SKM-1 (cell line): ENCODE measurements around the gene CDC42BPB.

Experiments
- DNase-seq: peaks from one replicate; lab custom pipeline; 2025; ENCODE audit not compliant: unreplicated experiment; lab: John Stamatoyannopoulos, UW

CDC42BPB gene

DNA sequence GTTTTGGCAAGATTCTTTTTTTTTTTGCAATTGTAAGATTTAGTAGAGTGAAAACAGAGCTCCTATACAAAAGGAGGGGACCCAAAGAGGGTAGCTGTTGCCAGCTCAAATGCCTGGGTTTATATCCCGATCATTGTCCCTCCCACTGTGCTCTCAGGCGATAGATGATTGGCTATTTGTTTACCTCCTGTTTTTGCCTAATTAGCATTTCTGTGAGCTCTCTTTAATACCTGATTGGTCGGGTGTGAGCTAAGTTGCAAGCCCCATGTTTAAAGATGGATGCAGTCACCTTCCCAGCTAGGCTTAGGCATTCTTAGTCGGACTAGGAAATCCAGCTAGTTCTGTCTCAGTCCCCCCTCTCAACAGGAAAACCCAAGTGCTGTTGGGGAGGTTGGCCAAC is 39.0 kb upstream of the CDC42BPB start:
- DNase-seq, result no peak

- DNase-seq, result no peak
Observed at GRCh38 chr14:103095210-103095778, 37.9 kb upstream of the CDC42BPB start.

GRCh38 chr14:103094406-103095209 is 37.3 kb upstream of the CDC42BPB start, which contains the start of gene EXOC3L4:
EXOC3L4 (plus strand) TSS chr14:103094725; CDS start chr14:103100220, 5,495 bp downstream.
- DNase-seq, result no peak

DNA sequence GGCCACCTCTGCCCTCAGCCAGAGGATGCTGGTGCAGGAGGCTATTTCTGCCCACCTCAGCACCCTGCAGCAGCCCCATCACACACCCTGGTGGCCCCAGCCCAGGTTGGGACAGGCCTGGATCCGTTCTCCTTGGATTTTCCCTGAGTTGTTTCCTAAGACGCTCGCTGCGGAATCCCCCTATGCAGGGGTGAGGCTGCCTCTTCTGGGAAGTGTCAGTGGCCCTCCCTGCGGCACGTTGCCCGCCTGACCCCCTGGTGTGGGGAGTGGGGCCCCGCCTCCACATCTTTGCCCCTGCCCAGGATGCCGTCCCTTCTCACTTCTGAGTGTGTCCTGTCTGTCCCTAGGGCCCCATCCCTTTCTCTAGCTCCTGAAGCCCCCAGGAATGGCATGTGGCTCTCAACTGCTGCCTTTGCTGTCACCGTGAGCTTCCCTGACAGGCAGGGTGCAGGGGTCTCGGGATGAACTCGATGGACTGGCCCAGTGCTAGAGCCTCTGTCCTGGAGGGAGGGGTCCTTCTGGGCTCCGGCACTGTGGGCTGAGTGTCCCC is 36.6 kb upstream of the CDC42BPB start:
- no peak for DNase-seq

DNA sequence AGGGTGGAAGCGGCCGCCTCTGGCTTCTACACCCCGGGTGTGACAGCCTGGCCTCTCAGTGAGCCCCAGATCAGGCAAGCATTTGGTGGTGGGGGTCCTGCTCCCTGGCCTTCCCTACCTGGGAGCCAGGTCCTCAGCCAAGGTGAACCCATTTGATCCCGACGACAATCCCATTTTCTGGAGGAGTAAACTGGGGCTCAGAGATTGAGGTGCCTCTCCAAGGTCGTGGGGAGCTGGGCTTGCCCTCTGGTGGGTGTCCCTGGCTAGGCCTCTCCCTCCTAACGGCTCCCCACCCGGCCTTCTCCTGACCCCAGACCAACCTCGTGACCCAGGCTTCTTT is 34.5 kb upstream of the CDC42BPB start:
- DNase-seq, result no peak

- no peak for DNase-seq
Observed at GRCh38 chr14:103091041-103091882, 33.9 kb upstream of the CDC42BPB start.

- DNase-seq, result no peak
Observed at GRCh38 chr14:103090481-103091020, 33.2 kb upstream of the CDC42BPB start.

GRCh38 chr14:103089386-103090335 is 32.3 kb upstream of the CDC42BPB start:
- no peak for DNase-seq

- no peak for DNase-seq
Observed at GRCh38 chr14:103088921-103089320, 31.6 kb upstream of the CDC42BPB start.

GRCh38 chr14:103087343-103087835 is 30.0 kb upstream of the CDC42BPB start:
- no peak for DNase-seq

GRCh38 chr14:103086771-103087342 is 29.5 kb upstream of the CDC42BPB start:
- DNase-seq, result no peak

DNA sequence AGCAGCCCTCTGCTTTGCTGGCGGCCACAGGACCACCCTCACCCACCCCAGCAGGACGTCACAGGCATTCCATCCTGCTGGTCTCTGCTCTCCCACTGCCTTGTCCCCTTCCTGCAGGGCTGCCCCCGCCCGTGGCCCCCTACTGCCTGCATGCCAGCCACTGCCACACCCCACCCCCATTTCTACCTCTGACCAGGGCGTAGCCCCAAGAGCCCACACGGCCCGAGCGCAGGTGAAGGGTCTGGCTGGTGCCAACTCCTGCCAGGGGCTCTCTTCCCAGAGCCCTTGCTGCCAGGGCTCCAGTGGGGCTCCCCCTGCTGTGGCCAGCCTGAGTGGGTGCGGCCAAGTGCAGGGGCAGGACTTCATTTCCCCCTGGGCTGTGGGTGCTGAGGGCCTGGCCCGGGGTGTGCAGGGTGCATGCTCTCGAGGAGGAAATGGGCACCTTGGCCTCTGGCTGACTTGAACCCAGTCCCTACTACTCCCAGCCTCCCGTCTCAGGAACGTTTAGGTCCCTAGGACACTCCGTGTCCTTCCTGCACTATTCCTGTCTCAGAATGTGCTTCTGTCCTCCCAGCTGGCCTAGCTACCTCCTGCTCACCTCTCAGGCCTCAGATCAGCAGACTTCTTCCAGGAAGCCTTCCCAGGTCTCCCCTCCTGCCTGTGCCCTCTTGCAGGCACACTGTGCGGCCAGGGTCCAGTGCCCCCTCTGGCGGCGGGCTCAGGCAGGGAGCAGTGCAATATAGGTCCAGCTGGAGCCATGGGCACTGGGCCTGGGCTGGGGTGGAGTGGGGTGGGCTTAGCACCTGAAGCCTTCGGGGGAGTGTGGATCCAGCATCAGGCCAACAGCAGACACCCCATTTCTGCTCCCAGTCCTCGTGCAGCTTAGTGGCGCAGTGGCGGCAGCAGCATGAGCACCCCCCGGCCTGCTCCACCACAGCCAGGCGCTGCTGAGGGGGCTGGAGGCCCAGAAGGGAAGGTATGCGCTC is 28.1 kb upstream of the CDC42BPB start:
- DNase-seq, result no peak

GRCh38 chr14:103084021-103084919 is 26.9 kb upstream of the CDC42BPB start, which contains the start of gene LBHD2:
LBHD2 (plus strand) TSS chr14:103084210; CDS start chr14:103086013, 1,803 bp downstream.
- no peak for DNase-seq

DNA sequence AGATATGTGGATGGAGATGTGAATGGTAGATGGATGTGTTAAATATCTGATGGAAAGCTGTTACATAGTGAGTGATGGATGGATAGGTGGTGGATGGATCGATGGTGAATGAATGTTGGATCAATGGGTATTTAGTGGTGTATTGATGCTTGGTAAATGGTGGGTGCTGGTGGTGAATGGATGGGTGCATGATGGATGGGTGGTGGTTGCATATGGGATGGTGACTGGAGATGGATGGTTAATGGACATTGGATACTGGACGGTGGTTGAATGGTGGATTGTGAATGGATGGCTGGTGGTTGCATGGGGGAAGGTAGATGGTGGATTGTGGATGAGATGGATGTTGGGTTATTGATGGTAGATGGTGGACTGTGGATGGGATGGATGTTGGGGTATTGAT is 24.6 kb upstream of the CDC42BPB start:
- no peak for DNase-seq

DNA sequence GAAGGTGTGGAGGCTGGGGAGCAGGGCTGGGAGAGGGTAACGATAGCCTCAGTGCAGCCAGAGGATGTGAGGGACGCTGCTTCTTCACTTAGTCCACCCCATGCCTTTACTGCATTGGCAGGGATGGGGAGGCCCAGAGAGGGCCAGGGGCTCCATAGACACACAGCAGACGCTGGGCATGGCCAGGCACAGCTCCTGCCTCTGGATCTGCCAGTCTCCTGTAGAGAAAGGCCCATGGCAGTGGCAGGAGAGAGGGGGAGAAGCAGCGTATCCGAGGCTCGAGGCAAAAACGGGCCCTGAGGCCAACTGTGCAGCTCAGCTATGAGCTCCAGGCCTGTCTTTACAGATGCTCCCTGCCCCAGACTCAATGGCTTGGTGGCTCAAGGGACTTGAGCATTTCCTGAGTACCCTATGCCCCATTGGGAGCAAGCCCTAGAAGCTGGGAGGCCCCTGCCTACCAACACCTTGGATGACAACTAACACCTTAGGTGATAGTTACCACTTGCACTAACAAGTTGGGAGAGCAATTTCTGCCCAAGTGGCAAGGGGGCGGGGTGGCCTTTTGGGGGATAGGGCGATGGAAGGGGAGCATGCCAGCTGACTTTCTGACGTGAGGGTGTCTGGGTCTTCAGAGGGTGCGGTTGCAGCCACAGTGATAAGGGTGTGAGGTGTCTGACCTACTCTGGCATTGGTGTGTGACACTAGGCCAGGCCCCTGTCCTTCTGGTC is 21.7 kb upstream of the CDC42BPB start:
- DNase-seq, result no peak

DNA sequence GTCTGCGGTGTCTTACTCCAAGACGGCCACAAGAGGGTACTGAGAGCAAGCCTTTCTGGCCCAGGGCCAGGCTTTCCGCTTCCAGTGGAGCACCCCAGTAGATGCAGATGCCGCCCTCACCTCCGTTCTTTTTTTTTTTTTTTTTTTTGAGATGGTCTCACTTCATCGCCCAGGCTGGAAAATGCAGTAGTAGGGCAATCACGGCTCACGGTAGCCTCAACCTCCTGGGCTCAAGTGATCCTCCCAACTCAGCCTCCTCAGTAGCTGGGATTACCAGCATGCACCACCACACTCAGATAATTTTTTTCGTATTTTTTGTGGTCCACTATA is 21.0 kb upstream of the CDC42BPB start:
- DNase-seq, result peak; percentile 3
